ENCODE measurements around the gene PANK2. TPM values are rescaled to one million over a fixed set of nuclear protein-coding genes. Genes with fewer than 3 reads are reported as not detected.

Gene PANK2
- polyA plus RNA-seq, 1 of the 3 experiments (the other 2 are of a cell fraction), result 17.7 TPM

DNA sequence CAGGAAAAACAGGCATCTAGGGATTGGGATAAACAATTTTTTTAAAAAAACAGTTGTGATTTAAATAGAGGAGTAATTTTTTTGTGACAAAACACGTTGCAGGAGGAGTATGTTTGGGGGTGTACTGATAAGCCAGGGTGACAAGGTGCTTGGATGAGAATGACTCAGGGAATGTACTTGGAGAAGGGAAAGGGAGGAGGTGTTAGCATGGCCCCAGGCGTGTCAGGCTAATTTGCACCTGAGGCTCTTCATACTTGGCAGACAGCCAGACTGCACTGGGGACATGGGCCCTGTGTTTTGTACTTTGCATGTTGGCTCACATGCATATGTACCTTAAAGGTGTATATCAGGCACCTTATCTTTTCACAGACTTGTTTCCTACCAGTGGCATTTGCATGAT is 22.8 kb downstream of the PANK2 start:
- Histone ChIP-seq H3K4me2 (no peak overlapping the region), H4K20me1 (ENCODE audit: insufficient read depth) (peaks cover 95% of the 10 kb centered on the region), H3K79me2 (ENCODE audit: insufficient read depth) (peaks cover 97% of the 10 kb centered on the region), H3F3A (replicated peaks; ENCODE audit: insufficient read depth) (peaks cover 14% of the 10 kb centered on the region), H3K36me3 (replicated peaks in 1 of 2; ENCODE audit: control insufficient read depth in 1 of 2, insufficient read depth in 2 of 2, low read length in 1 of 2) (peaks cover 63 to 80% of the 10 kb centered on the region in 2 experiments), H3K9me3 (no peaks in the 10 kb centered on the region), H2AFZ (ENCODE audit: low read depth) (no peak overlapping the region), H3K4me3 (ENCODE audit: low read depth in 2 of 2, low read length in 1 of 2) (no peak overlapping the region), H3K9me2 (no peaks in the 10 kb centered on the region), H3K4me1 (ENCODE audit: control insufficient read depth in 1 of 2, insufficient read depth in 2 of 2, low read depth in 1 of 2, low read length in 1 of 2) (no peaks in the 10 kb centered on the region), H3K27me3 (ENCODE audit: insufficient read depth) (no peaks in the 10 kb centered on the region), H3K27ac (ENCODE audit: low read depth in 2 of 2, low read length in 1 of 2) (no peak overlapping the region), H3K9ac (no peak overlapping the region)
- WGBS (ENCODE audit: low lambda C conversion rate), result 98% methylated on average over 2 of the region's 2 CpGs
- no peak for DNase-seq
- CTCF ChIA-PET, result no interaction called here
- POLR2A ChIA-PET, result no interaction called here
- TF ChIP-seq JUND (IDR thresholded peaks at IDR 0.05), result no peak
- TF ChIP-seq GATA2 (CRISPR knock-in tag; IDR thresholded peaks at IDR 0.05), result no peak
- no peak for TF ChIP-seq YY1 (IDR thresholded peaks at IDR 0.05; ENCODE audit: low read depth)
- no peak for TF ChIP-seq RAD21 (IDR thresholded peaks at IDR 0.05; ENCODE audit: low read length)
- no peak for TF ChIP-seq MXI1 (IDR thresholded peaks at IDR 0.05; ENCODE audit: low read depth, low read length)
- TF ChIP-seq TCF12 (IDR thresholded peaks at IDR 0.05), result no peak
- TF ChIP-seq EZH2phosphoT487 (IDR thresholded peaks at IDR 0.05; ENCODE audit: borderline replicate concordance, low read depth), result no peak
- TF ChIP-seq RXRA (IDR thresholded peaks at IDR 0.05; ENCODE audit: borderline replicate concordance, low read depth), result no peak
- TF ChIP-seq, protein P1, sequence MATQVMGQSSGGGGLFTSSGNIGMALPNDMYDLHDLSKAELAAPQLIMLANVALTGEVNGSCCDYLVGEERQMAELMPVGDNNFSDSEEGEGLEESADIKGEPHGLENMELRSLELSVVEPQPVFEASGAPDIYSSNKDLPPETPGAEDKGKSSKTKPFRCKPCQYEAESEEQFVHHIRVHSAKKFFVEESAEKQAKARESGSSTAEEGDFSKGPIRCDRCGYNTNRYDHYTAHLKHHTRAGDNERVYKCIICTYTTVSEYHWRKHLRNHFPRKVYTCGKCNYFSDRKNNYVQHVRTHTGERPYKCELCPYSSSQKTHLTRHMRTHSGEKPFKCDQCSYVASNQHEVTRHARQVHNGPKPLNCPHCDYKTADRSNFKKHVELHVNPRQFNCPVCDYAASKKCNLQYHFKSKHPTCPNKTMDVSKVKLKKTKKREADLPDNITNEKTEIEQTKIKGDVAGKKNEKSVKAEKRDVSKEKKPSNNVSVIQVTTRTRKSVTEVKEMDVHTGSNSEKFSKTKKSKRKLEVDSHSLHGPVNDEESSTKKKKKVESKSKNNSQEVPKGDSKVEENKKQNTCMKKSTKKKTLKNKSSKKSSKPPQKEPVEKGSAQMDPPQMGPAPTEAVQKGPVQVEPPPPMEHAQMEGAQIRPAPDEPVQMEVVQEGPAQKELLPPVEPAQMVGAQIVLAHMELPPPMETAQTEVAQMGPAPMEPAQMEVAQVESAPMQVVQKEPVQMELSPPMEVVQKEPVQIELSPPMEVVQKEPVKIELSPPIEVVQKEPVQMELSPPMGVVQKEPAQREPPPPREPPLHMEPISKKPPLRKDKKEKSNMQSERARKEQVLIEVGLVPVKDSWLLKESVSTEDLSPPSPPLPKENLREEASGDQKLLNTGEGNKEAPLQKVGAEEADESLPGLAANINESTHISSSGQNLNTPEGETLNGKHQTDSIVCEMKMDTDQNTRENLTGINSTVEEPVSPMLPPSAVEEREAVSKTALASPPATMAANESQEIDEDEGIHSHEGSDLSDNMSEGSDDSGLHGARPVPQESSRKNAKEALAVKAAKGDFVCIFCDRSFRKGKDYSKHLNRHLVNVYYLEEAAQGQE (IDR thresholded peaks at IDR 0.05; ENCODE audit: low read depth, low read length), result no peak
- TF ChIP-seq, protein P2, sequence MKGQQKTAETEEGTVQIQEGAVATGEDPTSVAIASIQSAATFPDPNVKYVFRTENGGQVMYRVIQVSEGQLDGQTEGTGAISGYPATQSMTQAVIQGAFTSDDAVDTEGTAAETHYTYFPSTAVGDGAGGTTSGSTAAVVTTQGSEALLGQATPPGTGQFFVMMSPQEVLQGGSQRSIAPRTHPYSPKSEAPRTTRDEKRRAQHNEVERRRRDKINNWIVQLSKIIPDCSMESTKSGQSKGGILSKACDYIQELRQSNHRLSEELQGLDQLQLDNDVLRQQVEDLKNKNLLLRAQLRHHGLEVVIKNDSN (IDR thresholded peaks at IDR 0.05; ENCODE audit: borderline replicate concordance, low read depth), result no peak
- no peak for TF ChIP-seq TEAD4 (IDR thresholded peaks at IDR 0.05; ENCODE audit: borderline replicate concordance, insufficient read depth)
- TF ChIP-seq FOSL2 (IDR thresholded peaks at IDR 0.05; ENCODE audit: borderline replicate concordance, low read depth), result no peak
- TF ChIP-seq SIN3A (IDR thresholded peaks at IDR 0.05; ENCODE audit: borderline replicate concordance, low read depth, low read length), result no peak
- TF ChIP-seq POLR2AphosphoS5 (IDR thresholded peaks at IDR 0.05; ENCODE audit: low read depth, low read length), result no peak
- TF ChIP-seq, protein P3, sequence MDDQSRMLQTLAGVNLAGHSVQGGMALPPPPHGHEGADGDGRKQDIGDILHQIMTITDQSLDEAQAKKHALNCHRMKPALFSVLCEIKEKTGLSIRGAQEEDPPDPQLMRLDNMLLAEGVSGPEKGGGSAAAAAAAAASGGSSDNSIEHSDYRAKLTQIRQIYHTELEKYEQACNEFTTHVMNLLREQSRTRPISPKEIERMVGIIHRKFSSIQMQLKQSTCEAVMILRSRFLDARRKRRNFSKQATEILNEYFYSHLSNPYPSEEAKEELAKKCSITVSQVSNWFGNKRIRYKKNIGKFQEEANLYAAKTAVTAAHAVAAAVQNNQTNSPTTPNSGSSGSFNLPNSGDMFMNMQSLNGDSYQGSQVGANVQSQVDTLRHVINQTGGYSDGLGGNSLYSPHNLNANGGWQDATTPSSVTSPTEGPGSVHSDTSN (IDR thresholded peaks at IDR 0.05), result no peak
- TF ChIP-seq NRF1 (IDR thresholded peaks at IDR 0.05; ENCODE audit: low read depth, low read length), result no peak
- TF ChIP-seq FOXJ3 (CRISPR knock-in tag; IDR thresholded peaks at IDR 0.05), result no peak
- TF ChIP-seq, protein P4, sequence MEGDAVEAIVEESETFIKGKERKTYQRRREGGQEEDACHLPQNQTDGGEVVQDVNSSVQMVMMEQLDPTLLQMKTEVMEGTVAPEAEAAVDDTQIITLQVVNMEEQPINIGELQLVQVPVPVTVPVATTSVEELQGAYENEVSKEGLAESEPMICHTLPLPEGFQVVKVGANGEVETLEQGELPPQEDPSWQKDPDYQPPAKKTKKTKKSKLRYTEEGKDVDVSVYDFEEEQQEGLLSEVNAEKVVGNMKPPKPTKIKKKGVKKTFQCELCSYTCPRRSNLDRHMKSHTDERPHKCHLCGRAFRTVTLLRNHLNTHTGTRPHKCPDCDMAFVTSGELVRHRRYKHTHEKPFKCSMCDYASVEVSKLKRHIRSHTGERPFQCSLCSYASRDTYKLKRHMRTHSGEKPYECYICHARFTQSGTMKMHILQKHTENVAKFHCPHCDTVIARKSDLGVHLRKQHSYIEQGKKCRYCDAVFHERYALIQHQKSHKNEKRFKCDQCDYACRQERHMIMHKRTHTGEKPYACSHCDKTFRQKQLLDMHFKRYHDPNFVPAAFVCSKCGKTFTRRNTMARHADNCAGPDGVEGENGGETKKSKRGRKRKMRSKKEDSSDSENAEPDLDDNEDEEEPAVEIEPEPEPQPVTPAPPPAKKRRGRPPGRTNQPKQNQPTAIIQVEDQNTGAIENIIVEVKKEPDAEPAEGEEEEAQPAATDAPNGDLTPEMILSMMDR (IDR thresholded peaks at IDR 0.05), result no peak
